ENCODE data around the gene CDH23. TPM values are rescaled to one million over a fixed set of nuclear protein-coding genes. Genes with fewer than 3 reads are reported as not detected.

The CDH23 gene
- total RNA-seq, 1 donor from 2014 or later = 0.29 TPM

DNA sequence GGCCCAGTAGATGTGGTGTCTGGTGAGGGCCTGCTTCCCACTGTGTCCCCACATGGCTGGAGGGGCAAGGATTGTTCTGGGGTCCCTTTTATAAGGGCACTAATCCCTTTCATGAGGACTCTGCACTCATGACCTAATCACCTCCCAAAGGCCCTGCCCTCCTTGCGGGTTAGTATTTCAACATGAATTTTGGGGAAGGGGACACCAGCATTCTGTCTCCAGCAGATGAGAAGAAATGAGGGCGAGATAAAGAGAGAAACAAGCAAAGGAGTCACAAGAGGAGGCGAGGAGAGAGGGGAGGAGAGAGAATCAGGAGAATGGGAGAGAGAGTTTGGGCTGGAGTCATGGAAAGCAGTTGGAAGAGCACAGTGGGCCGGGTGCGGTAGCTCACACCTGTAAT, 239.1 kb downstream of the CDH23 start:
- POLR2A ChIA-PET = no interaction called here
- DNase-seq (no peak), ATAC-seq (ENCODE audit: low read depth) (no peak)
- intact Hi-C loops (cut with micrococcal nuclease) = no loop called here
- TF ChIP-seq, protein P1, sequence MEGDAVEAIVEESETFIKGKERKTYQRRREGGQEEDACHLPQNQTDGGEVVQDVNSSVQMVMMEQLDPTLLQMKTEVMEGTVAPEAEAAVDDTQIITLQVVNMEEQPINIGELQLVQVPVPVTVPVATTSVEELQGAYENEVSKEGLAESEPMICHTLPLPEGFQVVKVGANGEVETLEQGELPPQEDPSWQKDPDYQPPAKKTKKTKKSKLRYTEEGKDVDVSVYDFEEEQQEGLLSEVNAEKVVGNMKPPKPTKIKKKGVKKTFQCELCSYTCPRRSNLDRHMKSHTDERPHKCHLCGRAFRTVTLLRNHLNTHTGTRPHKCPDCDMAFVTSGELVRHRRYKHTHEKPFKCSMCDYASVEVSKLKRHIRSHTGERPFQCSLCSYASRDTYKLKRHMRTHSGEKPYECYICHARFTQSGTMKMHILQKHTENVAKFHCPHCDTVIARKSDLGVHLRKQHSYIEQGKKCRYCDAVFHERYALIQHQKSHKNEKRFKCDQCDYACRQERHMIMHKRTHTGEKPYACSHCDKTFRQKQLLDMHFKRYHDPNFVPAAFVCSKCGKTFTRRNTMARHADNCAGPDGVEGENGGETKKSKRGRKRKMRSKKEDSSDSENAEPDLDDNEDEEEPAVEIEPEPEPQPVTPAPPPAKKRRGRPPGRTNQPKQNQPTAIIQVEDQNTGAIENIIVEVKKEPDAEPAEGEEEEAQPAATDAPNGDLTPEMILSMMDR (IDR thresholded peaks at IDR 0.05) = no peak
- Mint-ChIP-seq H3K27me3 (peaks cover 9% of the 10 kb centered on the region), H3K27ac (no peak overlapping the region), H3K4me3 (no peak overlapping the region), H3K36me3 (ENCODE audit: low read depth) (no peaks in the 10 kb centered on the region), H3K4me1 (peaks cover 9% of the 10 kb centered on the region), H3K9me3 (no peaks in the 10 kb centered on the region)
- CTCF ChIA-PET = no interaction called here

DNA sequence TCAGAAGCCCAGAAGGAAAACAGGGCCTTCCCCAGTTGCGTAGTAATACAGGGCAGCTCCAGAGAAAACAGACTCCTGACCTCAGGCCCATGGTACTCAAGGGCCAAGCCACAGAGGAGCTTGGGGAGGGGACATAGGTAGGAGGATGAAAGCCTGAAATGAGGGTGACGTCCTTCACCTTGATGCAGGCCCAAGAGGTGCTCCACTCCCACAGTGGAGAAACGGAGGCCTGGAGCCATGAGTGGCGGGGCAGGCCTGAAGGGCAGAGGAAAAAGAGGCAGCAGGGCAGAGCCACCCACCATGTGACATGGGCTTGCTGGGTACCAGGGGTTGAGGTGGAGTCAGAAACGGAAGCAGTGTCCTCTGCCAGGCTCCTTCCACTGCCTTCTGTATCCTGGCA, 239.9 kb downstream of the CDH23 start:
- Mint-ChIP-seq H3K36me3 (ENCODE audit: low read depth) (no peaks in the 10 kb centered on the region), H3K4me3 (no peak overlapping the region), H3K27ac (no peak overlapping the region), H3K27me3 (peaks cover 6% of the 10 kb centered on the region), H3K4me1 (peaks cover 9% of the 10 kb centered on the region), H3K9me3 (no peaks in the 10 kb centered on the region)
- POLR2A ChIA-PET = no interaction called here
- intact Hi-C loops (cut with micrococcal nuclease) = no loop called here
- ATAC-seq (ENCODE audit: low read depth) = no peak
- TF ChIP-seq, protein P1 (IDR thresholded peaks at IDR 0.05) = no peak
- DNase-seq = no peak
- CTCF ChIA-PET = no interaction called here

DNA sequence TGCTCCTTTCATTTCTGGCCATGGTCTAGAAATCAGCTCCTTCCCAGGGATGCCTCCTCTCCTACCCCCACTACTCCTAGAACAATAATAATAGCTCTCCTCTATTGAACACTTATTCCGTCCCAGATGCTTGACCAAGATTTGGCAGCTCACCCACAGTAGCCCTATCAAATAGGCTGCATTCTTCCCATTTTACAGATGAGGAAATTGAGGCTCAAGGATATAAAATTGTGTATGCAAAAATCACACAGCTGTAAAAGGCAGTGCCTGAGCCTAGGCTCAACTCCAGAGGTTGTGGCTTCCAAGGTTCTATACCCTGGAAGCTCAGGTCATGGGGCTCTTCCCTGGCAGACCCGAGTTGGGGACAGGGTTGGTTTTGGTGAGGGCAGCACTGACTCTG, 240.6 kb downstream of the CDH23 start:
- peaks cover 3% of the 10 kb centered on the region for H3K27me3 Mint-ChIP-seq
- no peak overlapping the region for H3K27ac Mint-ChIP-seq
- DNase-seq (no peak), ATAC-seq (ENCODE audit: low read depth) (no peak)
- no peaks in the 10 kb centered on the region for H3K9me3 Mint-ChIP-seq
- TF ChIP-seq, protein P1 (IDR thresholded peaks at IDR 0.05) = no peak
- ChIA-PET CTCF (interaction anchor here (0.9 kb wide), 1 partner anchor 322 kb away, joined by 3 read pairs; no protein-coding TSS in a partner anchor), POLR2A (no interaction called here)
- no peaks in the 10 kb centered on the region for H3K36me3 Mint-ChIP-seq (ENCODE audit: low read depth)
- H3K4me3 Mint-ChIP-seq = no peak overlapping the region
- intact Hi-C loops (cut with micrococcal nuclease) = no loop called here
- peaks cover 9% of the 10 kb centered on the region for H3K4me1 Mint-ChIP-seq

DNA sequence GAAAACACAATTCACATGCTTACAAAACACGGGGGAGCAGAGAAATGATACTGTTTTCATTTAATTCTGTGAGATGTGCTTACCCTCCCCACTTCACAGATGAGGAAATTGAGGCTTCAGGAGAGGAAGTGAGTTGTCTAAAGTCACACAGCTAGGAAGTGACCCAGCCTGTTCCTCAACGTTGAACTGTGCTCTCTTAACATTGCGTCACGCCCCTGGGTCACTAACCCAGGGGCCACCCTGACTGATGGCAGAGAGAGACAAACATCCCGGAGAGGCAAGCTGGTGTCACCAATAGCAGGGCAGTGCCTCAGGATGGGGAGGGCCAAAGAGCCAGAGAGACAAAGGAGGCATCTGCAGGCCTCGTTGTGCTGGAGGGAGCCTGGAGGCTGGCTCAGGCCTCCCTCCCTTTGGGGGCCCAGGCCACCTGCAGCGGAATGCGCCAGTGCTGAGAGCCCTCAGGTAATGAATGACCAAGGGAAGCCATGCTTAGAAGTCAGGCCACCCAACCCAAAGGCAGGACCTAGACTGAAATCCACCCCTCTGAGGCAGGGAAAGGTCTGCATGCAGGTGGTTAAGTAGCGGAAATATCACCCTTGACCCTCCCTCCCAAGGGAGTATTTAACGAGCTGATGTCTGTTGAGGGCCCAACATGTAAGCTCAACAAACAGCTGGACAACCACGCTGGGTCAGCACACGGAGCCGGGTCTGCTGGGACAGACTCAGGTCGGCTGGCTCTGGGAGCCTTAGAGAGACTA, 241.5 kb downstream of the CDH23 start:
- ATAC-seq (ENCODE audit: low read depth) (no peak), DNase-seq (no peak)
- peaks cover 2% of the 10 kb centered on the region for H3K27me3 Mint-ChIP-seq
- ChIA-PET CTCF (interaction anchor here (0.9 to 1.1 kb wide), 2 partner anchors 11 to 323 kb away, joined by 3 read pairs; no protein-coding TSS in a partner anchor), POLR2A (no interaction called here)
- no peaks in the 10 kb centered on the region for H3K9me3 Mint-ChIP-seq
- TF ChIP-seq, protein P1 (IDR thresholded peaks at IDR 0.05) = no peak
- H3K36me3 Mint-ChIP-seq (ENCODE audit: low read depth) = no peaks in the 10 kb centered on the region
- intact Hi-C loops (cut with micrococcal nuclease) = no loop called here
- H3K4me3 Mint-ChIP-seq = no peak overlapping the region
- H3K4me1 Mint-ChIP-seq = peaks cover 9% of the 10 kb centered on the region
- H3K27ac Mint-ChIP-seq = no peak overlapping the region

DNA sequence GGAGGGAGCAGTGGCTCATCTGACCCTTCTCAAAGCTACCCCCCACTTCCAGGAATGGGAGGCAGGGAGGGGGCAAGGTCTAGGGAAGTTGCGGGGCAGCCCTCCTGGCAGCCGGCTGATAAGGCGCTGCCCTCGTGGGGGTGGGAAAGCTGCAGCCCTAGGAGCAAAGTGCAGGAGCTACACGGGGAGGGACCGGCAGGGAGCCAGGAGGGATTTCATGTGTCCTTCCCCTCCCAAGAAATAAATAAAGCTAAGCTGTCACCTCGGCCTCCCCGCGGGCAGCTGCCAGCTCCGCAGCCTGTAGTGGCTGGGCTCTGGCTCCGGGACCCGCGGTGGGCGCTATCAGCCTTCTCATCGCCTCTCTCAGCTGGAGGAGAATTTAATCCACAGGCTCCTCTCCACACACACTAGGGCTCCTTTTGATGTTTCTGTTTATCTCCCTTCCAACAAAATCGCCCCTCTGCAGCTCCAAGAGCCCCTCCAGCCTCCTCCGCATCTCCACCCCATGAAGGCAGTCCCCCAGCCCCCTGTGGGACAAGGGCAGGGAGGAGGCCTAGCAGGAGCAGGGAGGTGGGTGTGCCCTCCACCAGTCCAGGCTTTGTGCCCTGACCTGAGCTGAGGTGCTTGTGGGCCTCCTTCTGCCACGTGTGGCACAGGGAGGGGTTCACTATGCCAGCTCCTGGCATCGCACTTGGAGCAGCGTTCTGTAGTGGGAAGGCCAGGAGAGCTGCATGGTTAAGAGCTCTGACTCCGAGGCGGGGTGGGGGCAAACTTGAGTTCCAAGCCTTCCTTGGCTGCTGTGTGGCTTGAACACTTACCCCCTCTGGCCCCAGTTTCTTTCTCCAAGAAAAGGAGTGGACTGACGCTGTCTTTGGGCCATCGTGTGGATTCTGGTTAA, 242.4 kb downstream of the CDH23 start:
- TF ChIP-seq, protein P1 (IDR thresholded peaks at IDR 0.05) = no peak
- Mint-ChIP-seq H3K36me3 (ENCODE audit: low read depth) (no peaks in the 10 kb centered on the region), H3K27me3 (peaks cover 2% of the 10 kb centered on the region), H3K4me3 (no peak overlapping the region), H3K9me3 (no peaks in the 10 kb centered on the region), H3K27ac (no peak overlapping the region), H3K4me1 (peaks cover 11% of the 10 kb centered on the region)
- no peak for ATAC-seq (ENCODE audit: low read depth)
- POLR2A ChIA-PET = no interaction called here
- no peak for DNase-seq
- CTCF ChIA-PET = interaction anchor here (1.1 kb wide), 1 partner anchor 11 kb away, joined by 3 read pairs; no protein-coding TSS in a partner anchor
- intact Hi-C loops (cut with micrococcal nuclease) = no loop called here

Measured in activated B cell treated with CpG ODN at 0.5 μM for 24 hours (primary cell).